Mesodermal cell (in vitro differentiated cells): Measurements from ENCODE around the gene MT1A.
"Not testable (repeated sequence)": the region's sequence is repeated elsewhere in the genome, so short reads cannot be mapped to it uniquely, and the experiment has no call there.

Experiments used
- H3K27ac ChIP-seq: 2 replicates; pipeline ENCODE4 v1.7.0; 2013; ENCODE audit warnings: mild to moderate bottlenecking, low read depth, low read length, moderate library complexity; ENCODE audit not compliant: severe bottlenecking
- H3K36me3 ChIP-seq: 2 replicates; pipeline ENCODE4 v1.7.1; 2013; ENCODE audit warnings: mild to moderate bottlenecking, low read length, moderate library complexity; ENCODE audit not compliant: control insufficient read depth, insufficient read depth
- H3K4me1 ChIP-seq: one replicate; pipeline ENCODE4 v1.7.1; 2013; ENCODE audit warnings: mild to moderate bottlenecking, low read length; ENCODE audit not compliant: insufficient read depth, control insufficient read depth, poor library complexity, severe bottlenecking
- H3K4me3 ChIP-seq: 2 replicates; pipeline ENCODE4 v1.7.0; 2013; ENCODE audit warnings: low read length, control low read depth, mild to moderate bottlenecking; ENCODE audit not compliant: insufficient read depth, poor library complexity, severe bottlenecking; ENCODE audit errors: extremely low read depth
- H3K9me3 ChIP-seq: 2 replicates; pipeline ENCODE4 v1.7.1; 2013; ENCODE audit warnings: mild to moderate bottlenecking, low read length, moderate library complexity; ENCODE audit not compliant: control insufficient read depth
- WGBS, 2 experiments: methylation state at CpG; one replicate each; pipeline ENCODE4 v1.1.5; 2013; ENCODE audit warnings: missing lambda C conversion rate in 2 of 2; ENCODE audit not compliant: insufficient coverage in 2 of 2; 5-methylcytosine and 5-hydroxymethylcytosine counted together

The MT1A gene

GRCh38 chr16:56672171-56672570 is 33.7 kb downstream of the MT1A start:
- H3K4me3 ChIP-seq, H3K36me3 ChIP-seq, H3K27ac ChIP-seq, H3K9me3 ChIP-seq, H3K4me1 ChIP-seq: not testable (repeated sequence)
- WGBS, 2 experiments: 60% methylated on average over 1 of the region's 3 CpGs; no CpG with 5 or more reads in 1 of the 2 experiments

- H3K27ac ChIP-seq: no peak overlapping the region
- no peaks in the 10 kb centered on the region for H3K9me3 ChIP-seq
- 84 to 97% methylated on average over 4 to 9 of the region's 11 CpGs for WGBS, 2 experiments
Measured at GRCh38 chr16:56672761-56673536, 34.5 kb downstream of the MT1A start.

DNA sequence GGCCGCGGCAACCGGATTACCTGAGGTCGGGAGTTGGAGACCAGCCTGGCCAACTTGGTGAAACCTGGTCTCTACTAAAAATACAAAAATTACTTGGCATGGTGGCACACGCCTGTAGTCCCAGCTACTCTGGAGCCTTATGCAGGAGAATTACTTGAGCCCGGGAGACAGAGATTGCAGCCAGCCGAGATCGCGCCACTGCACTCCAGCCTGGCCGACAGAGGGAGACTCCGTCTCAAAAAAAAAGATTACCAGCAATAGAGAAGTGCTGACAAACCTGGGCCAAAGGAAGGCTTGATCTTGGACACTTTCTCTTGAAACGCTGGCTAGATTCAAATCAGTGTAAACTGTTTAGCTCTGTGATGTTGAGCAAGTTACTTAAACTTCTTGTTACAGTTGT is 35.5 kb downstream of the MT1A start:
- no peaks in the 10 kb centered on the region for H3K4me1 ChIP-seq
- H3K36me3 ChIP-seq: no peaks in the 10 kb centered on the region
- no peak overlapping the region for H3K27ac ChIP-seq
- H3K4me3 ChIP-seq: no peak overlapping the region
- WGBS, 2 experiments: 37 to 41% methylated on average over 12 of the region's 12 CpGs
- no peaks in the 10 kb centered on the region for H3K9me3 ChIP-seq

More at GRCh38 chr16:56672761-56673536, 34.5 kb downstream of the MT1A start:
- no peaks in the 10 kb centered on the region for H3K4me1 ChIP-seq
- no peaks in the 10 kb centered on the region for H3K36me3 ChIP-seq
- H3K4me3 ChIP-seq: no peak overlapping the region

GRCh38 chr16:56674570-56674969 is 36.1 kb downstream of the MT1A start:
- H3K4me1 ChIP-seq, H3K27ac ChIP-seq, H3K4me3 ChIP-seq, H3K36me3 ChIP-seq, H3K9me3 ChIP-seq: not testable (repeated sequence)
- 77 to 81% methylated on average over 4 to 6 of the region's 6 CpGs for WGBS, 2 experiments

GRCh38 chr16:56675685-56676210 is 37.3 kb downstream of the MT1A start:
- Histone ChIP-seq H3K4me1 (no peaks in the 10 kb centered on the region), H3K27ac (no peak overlapping the region), H3K9me3 (no peaks in the 10 kb centered on the region), H3K36me3 (no peaks in the 10 kb centered on the region), H3K4me3 (peak overlapping the region; percentile 3)
- WGBS, 2 experiments: 17 to 19% methylated on average over 15 to 27 of the region's 32 CpGs

DNA sequence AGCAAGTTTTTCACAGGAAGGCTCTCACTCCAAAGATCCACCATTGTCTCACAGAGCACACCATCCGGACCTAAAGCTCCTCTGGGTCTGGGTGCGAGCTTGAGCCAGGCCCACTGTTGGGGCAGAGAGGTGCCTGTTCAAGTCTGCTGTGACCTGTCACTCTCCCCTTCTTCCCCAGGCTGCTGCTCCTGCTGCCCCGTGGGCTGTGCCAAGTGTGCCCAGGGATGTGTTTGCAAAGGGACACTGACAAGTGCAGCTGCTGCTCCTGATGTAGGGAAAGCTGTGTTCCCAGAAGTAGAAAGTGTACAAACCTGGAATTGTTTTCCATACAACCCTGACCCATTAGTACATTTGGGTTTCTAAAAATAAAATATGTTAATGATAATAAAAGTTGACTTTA is 39.0 kb downstream of the MT1A start:
- WGBS, 2 experiments: 90 to 100% methylated on average over 1 to 2 of the region's 3 CpGs
- Histone ChIP-seq H3K36me3 (no peaks in the 10 kb centered on the region), H3K27ac (no peak overlapping the region), H3K4me3 (no peak overlapping the region), H3K4me1 (no peaks in the 10 kb centered on the region), H3K9me3 (no peaks in the 10 kb centered on the region)

- no peak overlapping the region for H3K27ac ChIP-seq
- no peak overlapping the region for H3K4me3 ChIP-seq
- WGBS, 2 experiments: 91 to 100% methylated on average over 1 of the region's 3 CpGs
- no peaks in the 10 kb centered on the region for H3K36me3 ChIP-seq
- H3K9me3 ChIP-seq: no peaks in the 10 kb centered on the region
- peaks cover 4% of the 10 kb centered on the region for H3K4me1 ChIP-seq
Measured at GRCh38 chr16:56679078-56679730, 40.7 kb downstream of the MT1A start.

DNA sequence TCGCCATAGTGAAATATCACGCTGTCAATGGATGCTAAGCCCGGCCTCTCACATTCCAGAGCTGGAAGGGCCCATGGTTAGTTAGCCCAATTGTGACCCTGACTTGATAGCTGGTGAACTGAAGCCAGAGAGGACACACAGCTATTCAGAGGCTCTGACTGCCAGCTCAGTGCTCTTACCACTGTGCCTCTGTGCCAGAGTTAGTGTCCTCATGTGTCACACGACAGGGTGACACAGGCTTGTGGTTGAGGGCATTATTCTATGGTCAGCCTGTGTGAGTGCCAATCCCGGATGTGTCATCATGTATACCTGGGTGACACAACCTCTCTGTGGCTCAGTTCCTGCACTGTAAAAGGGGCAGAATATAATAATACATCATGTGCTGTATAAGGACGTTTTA is 41.4 kb downstream of the MT1A start:
- Histone ChIP-seq H3K4me3 (no peak overlapping the region), H3K27ac (no peak overlapping the region), H3K4me1 (peaks cover 4% of the 10 kb centered on the region), H3K9me3 (no peaks in the 10 kb centered on the region), H3K36me3 (no peaks in the 10 kb centered on the region)
- WGBS, 2 experiments: 73 to 89% methylated on average over 5 of the region's 6 CpGs

DNA sequence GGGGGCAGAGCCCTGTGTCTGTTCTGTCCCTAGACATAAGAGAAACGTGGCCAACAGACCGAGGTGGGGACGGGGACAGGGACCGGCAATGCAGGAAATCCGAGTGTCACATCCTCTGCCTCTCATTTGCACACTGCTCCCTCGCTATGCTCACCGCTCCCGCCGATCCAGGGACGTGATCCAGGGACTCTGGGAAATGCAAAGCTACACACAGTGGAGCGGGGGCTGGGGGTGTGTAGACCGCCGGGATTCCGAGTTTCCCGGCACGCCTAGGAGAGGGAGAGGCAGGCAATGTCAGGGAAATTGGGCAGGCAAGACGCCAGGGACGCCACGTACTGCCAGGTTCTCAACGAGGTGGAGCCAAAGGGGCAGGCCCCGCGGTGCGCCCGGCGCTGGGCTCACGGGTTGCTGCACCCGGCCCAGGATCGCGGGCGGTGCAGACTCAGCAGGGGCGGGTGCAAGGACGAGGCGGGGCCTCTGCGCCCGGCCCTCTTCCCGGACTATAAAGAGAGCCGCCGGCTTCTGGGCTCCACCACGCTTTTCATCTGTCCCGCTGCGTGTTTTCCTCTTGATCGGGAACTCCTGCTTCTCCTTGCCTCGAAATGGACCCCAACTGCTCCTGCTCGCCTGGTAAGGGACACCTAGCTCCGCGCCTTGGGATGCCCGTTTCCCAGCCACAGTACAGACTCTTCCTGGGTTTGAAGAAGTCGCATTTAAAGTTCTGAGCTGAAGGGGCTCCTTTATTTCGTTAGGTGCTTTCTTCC is 43.7 kb downstream of the MT1A start, which contains the start of gene MT1X:
MT1X (plus strand) TSS at position 532 of the 764 bp plus-strand sequence; CDS start at position 603, 71 bp downstream.
- 2 to 3% methylated on average over 37 to 42 of the region's 49 CpGs for WGBS, 2 experiments

DNA sequence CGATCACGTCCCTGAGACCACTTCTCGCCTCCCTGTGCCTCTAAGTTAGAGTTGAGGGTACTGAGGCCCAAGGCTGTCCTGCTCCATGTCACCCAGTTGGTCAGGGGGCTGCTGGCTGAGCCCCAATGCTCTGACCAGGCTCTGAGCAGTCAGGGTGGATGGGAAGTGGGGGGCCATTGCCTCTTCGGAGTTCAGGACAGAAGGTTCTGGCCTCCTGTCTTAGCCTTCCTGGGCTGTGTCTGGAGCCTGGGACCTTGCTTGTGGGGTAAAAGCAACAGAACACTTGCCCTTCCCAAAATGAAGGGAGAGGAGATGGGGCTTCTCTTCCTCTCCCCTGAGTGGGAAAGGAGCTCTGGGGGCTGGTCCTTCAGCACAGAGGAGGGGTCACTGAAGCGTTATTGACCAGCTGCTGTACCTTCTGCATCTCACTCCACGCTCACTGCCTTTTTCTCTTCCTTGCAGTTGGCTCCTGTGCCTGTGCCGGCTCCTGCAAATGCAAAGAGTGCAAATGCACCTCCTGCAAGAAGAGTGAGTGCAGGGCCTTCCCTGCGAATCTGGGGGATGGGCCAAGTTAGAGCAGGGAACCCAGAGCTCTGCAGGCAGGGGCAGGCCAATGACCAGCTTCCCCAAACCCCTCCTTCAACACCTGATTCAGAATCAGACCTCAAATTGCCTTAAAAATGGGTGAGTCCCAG is 44.4 kb downstream of the MT1A start:
- H3K27ac ChIP-seq: no peak overlapping the region
- peaks cover 4% of the 10 kb centered on the region for H3K4me1 ChIP-seq
- H3K9me3 ChIP-seq: no peaks in the 10 kb centered on the region
- peak overlapping the region; percentile 35 for H3K4me3 ChIP-seq
- WGBS, 2 experiments: 38% methylated on average over 2 to 3 of the region's 8 CpGs
- no peaks in the 10 kb centered on the region for H3K36me3 ChIP-seq

More for the DNA sequence above, 43.7 kb downstream of the MT1A start, which contains the start of gene MT1X:
- Histone ChIP-seq H3K36me3 (no peaks in the 10 kb centered on the region), H3K9me3 (no peaks in the 10 kb centered on the region), H3K4me1 (peaks cover 4% of the 10 kb centered on the region), H3K27ac (no peak within 1 kb of the TSS), H3K4me3 (peak within 1 kb of the TSS; percentile 35)
